Measurements from ENCODE around the gene NRXN2.
"Not testable (repeated sequence)": the region's sequence is repeated elsewhere in the genome, so short reads cannot be mapped to it uniquely, and the experiment has no call there.

The NRXN2 gene

DNA sequence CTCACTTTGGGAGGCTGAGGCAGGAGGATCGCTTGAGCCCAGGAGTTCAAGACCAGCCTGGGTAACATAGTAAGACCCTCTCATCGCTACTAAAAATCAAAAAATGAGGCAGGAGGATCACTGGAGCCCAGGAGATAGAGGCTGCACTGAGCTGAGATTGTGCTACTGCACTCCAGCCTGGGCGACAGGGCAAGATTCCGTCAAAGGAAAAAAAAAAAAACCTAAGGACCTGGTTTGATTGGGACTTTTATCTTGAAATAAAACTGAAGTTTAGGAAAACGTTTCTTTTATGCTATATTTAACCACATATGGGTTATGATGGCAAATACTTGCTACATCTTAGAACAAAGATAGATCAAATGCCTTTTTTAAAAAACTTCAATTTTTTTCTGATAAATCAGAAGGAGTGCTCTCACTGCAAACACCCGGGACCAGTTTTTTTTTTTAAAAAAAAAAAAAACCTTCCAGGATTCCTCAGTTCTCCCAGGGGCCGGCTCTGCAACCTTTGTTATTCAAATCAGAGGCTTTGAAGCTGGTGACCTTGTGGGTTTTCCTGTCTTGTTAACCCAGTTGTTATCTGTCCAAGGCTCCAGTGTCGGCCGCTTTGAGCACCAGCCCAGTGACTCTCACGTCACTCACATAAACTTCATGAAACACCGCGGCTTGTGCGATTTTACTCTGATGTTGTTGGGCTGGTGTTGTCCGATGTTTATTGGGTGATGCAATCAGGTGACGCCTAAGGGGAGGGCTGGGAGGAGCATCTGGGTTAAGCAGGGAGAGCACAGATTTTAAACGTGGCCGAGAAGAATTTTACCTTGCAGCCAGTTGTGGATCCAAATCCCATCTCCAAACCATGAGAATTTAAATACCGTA lies 156.7 kb downstream of the NRXN2 start:
- no peak for DNase-seq (ENCODE audit: low read depth in 2 of 2)

GRCh38 chr11:64564947-64565889 lies 157.8 kb downstream of the NRXN2 start:
- no peak for DNase-seq (ENCODE audit: low read depth in 2 of 2)

DNA sequence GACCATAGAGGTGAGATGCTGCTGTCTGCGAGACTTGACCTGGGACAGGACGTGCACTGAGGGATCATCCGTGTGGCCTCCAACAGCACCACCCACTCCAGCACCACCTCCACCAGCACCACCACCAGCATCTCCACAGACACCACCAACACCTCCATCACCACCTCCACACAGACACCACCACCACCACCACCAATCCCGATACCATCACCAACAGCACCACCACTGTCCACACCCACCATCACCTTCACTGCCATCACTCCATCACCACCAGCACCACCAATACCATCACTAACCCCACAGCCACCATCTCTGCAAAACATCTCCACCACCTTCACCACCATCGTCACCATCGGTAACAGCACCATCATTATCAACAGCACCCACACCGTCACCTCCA lies 158.6 kb downstream of the NRXN2 start:
- no peak for DNase-seq (ENCODE audit: low read depth in 2 of 2)

DNA sequence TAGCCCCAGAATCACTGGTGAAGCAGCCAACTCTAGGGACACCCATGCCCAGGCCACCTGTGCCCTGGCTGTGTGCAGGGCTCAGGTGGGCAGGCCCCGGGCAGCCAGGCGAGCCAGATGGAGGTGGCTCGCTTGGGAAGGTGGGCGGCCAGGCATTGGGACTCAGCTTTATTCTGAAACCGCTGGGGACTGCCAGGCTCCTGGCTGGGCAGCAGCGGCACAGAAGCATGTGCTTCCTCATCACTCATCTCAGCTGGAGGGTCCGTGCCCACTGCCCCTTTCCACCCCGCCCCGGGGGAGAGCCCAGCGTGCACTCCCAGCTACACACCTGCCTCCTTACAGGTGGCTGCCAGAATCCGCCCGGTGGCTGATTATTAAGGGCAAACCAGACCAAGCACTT lies 159.0 kb downstream of the NRXN2 start:
- DNase-seq (ENCODE audit: low read depth in 2 of 2): no peak

GRCh38 chr11:64562723-64563351 lies 160.2 kb downstream of the NRXN2 start:
- DNase-seq (ENCODE audit: low read depth in 2 of 2): no peak

DNA sequence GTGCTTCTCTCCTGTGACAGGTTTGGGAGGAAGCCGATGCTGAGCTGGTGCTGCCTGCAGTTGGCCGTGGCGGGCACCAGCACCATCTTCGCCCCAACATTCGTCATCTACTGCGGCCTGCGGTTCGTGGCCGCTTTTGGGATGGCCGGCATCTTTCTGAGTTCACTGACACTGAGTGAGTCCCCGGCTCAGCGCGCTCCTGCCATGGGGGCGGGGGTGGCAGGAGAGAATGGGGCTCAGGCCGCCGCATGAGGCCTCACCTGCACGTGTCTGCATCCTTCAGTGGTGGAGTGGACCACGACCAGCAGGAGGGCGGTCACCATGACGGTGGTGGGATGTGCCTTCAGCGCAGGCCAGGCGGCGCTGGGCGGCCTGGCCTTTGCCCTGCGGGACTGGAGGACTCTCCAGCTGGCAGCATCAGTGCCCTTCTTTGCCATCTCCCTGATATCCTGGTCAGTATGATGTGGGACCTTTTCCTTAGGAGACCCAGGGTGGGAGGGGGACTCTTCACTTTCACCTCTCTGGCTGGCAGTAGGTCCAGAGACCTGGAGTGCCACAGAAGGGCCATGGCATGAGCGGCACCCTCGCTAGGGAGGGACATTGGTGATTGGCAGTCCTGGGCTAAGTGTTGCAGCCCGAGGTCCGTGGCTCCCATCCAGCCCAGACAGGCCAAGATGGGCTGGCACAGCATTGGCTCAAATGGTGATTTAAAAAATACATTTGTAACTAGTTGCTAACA lies 160.8 kb downstream of the NRXN2 start:
- no peak for DNase-seq (ENCODE audit: low read depth in 2 of 2)

DNA sequence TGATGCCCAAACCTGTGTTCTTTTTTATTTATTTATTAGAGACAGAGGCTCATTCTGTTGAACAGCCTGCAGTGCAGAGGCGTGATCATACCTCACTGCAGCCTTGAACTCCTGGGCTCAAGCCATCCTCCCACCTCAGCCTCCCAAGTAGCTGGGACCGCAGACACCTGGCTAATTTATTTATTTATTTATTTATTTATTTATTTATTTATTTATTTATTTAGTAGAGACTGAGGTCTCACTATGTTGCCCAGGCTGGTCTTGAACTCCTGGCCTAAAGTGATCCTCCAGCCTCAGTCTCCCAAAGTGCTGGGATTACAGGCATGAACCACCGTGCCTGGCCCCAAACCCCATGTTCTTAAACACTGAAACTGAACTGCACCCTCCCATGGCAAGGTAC lies 161.6 kb downstream of the NRXN2 start:
- not testable (repeated sequence) for DNase-seq (ENCODE audit: low read depth in 2 of 2)

GRCh38 chr11:64560941-64561340 lies 162.1 kb downstream of the NRXN2 start:
- no peak for DNase-seq (ENCODE audit: low read depth in 2 of 2)

DNA sequence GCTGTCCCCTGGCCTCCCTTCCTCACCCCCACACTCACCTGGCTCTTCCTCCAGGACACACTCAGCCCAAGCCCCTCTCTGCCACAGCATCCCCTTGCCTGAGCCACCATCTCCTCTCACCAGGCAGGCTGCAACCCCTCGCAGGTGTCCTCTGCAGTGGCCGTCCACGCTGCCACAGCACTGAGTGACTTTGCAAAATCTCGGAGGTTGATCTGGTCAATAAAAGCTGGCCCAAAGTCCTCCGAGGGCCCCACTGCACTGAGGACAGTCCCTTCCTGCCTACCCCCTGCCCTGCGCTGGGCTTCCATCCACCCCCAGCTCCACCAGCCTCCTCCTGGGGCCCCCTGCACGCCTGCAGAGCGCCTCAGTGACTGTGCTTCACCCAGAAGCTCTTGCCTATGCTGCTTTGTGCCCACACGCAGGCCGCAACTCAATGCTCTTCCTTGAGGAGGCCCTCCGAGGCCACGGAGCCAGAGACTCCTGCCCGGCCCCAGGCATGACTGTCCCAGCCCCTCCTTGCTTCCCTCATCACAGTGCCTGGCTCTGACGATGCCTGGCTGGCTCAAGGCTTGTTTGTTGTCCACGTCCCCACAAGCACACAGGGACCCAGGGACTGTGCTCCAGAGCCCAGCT lies 162.7 kb downstream of the NRXN2 start:
- DNase-seq (ENCODE audit: low read depth in 2 of 2): no peak

GRCh38 chr11:64559351-64560138 lies 163.5 kb downstream of the NRXN2 start:
- no peak for DNase-seq (ENCODE audit: low read depth in 2 of 2)

DNA sequence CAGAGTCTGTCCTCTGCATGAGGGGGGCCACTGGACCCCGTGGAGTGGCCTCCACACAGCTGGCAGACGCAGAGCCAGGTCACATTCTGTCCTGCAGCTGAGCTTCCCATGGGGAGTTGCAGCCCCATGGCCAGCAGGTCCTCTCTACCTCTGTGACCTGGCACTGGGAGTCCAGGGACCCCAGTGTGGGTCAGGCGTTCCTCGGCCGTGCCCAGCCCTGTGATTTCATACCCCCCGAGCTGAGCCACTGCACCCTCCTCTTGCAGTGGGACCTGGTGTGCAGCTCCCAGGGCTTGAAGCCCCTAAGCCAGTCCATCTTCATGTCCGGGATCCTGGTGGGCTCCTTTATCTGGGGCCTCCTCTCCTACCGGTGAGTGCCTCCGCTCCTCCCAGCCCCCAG lies 164.1 kb downstream of the NRXN2 start:
- no peak for DNase-seq (ENCODE audit: low read depth in 2 of 2)

GRCh38 chr11:64558065-64558745 lies 164.8 kb downstream of the NRXN2 start:
- no peak for DNase-seq (ENCODE audit: low read depth in 2 of 2)

- DNase-seq (ENCODE audit: low read depth in 2 of 2): no peak
Observed at GRCh38 chr11:64556721-64557250, 166.2 kb downstream of the NRXN2 start.

Measured in stimulated activated CD8-positive, alpha-beta memory T cell treated with anti-CD3 and anti-CD28 coated beads, Interleukin-7, amount 100 ng/mL, for 4 hours (primary cell).